ENCODE measurements around the gene MADCAM1. TPM values are rescaled to one million over a fixed set of nuclear protein-coding genes. Genes with fewer than 3 reads are reported as not detected.
"Not testable (repeated sequence)": the region's sequence is repeated elsewhere in the genome, so short reads cannot be mapped to it uniquely, and the experiment has no call there.

Gene MADCAM1
- 0.19 and 0.23 TPM in 2 replicates for total RNA-seq (2014; rRNA removed)
- 0.49 TPM for polyA plus RNA-seq (2012)

GRCh38 chr19:496112-496665 lies at the start of gene MADCAM1:
TSS of gene MADCAM1 (plus strand) at chr19:496486. CDS start at chr19:496500, 14 bp downstream.
- no peak for DNase-seq (ENCODE audit: low read depth)

- no peak for DNase-seq (ENCODE audit: low read depth)
These were observed 49.2 kb upstream of the MADCAM1 start for GRCh38 chr19:447064-447426.

- DNase-seq (ENCODE audit: low read depth): no peak
These were observed 48.3 kb upstream of the MADCAM1 start for GRCh38 chr19:447816-448560.

GRCh38 chr19:449916-450315 lies 46.4 kb upstream of the MADCAM1 start:
- DNase-seq (ENCODE audit: low read depth): no peak

GRCh38 chr19:450912-451481 lies 45.3 kb upstream of the MADCAM1 start:
- DNase-seq (ENCODE audit: low read depth): not testable (repeated sequence)

- DNase-seq (ENCODE audit: low read depth): no peak
These were observed 43.5 kb upstream of the MADCAM1 start for GRCh38 chr19:452829-453228.

- no peak for DNase-seq (ENCODE audit: low read depth)
These were observed 42.7 kb upstream of the MADCAM1 start for GRCh38 chr19:453606-454005.

- no peak for DNase-seq (ENCODE audit: low read depth)
These were observed 41.1 kb upstream of the MADCAM1 start for GRCh38 chr19:455031-455705.

GRCh38 chr19:455851-456546 lies 40.3 kb upstream of the MADCAM1 start:
- DNase-seq (ENCODE audit: low read depth): no peak

GRCh38 chr19:456547-457110 lies 39.7 kb upstream of the MADCAM1 start:
- no peak for DNase-seq (ENCODE audit: low read depth)

GRCh38 chr19:457636-458035 lies 38.6 kb upstream of the MADCAM1 start:
- DNase-seq (ENCODE audit: low read depth): no peak

- no peak for DNase-seq (ENCODE audit: low read depth)
These were observed 37.9 kb upstream of the MADCAM1 start for GRCh38 chr19:458091-459042.

- DNase-seq (ENCODE audit: low read depth): peak; percentile 29
These were observed 36.4 kb upstream of the MADCAM1 start for GRCh38 chr19:459724-460511.

GRCh38 chr19:460877-461720 lies 35.2 kb upstream of the MADCAM1 start, which contains the start of gene SHC2:
TSS of gene SHC2 (minus strand) at chr19:461033. CDS start at chr19:460996, 37 bp downstream.
- no peak for DNase-seq (ENCODE audit: low read depth)

GRCh38 chr19:461721-462551 lies 34.4 kb upstream of the MADCAM1 start:
- no peak for DNase-seq (ENCODE audit: low read depth)

GRCh38 chr19:463483-464207 lies 32.6 kb upstream of the MADCAM1 start:
- no peak for DNase-seq (ENCODE audit: low read depth)

- DNase-seq (ENCODE audit: low read depth): no peak
These were observed 32.1 kb upstream of the MADCAM1 start for GRCh38 chr19:464208-464545.
